NCI-H2196 (cell line): ENCODE data around the gene STX11.

Source experiments
- DNase-seq: peaks from one replicate; lab custom pipeline; 2025; ENCODE audit not compliant: unreplicated experiment; lab: John Stamatoyannopoulos, UW

Gene STX11

GRCh38 chr6:144141470-144141869, 8.8 kb upstream of the STX11 start:
- DNase-seq: no peak

GRCh38 chr6:144143106-144143505, 7.2 kb upstream of the STX11 start:
- DNase-seq: no peak

- DNase-seq: no peak
These were observed 6.4 kb upstream of the STX11 start for GRCh38 chr6:144143878-144144277.

- DNase-seq: no peak
These were observed 5.3 kb upstream of the STX11 start for GRCh38 chr6:144144996-144145395.

GRCh38 chr6:144145541-144145940, 4.8 kb upstream of the STX11 start:
- DNase-seq: no peak

GRCh38 chr6:144148886-144149285, 1.4 kb upstream of the STX11 start:
- no peak for DNase-seq

GRCh38 chr6:144149558-144149893, 791 bp upstream of the STX11 start:
- no peak for DNase-seq

GRCh38 chr6:144150710-144151657, 667 bp downstream of the STX11 start:
- DNase-seq: no peak

GRCh38 chr6:144152334-144152900, 2.1 kb downstream of the STX11 start:
- DNase-seq: no peak

- no peak for DNase-seq
These were observed 2.9 kb downstream of the STX11 start for GRCh38 chr6:144153260-144153659.

- DNase-seq: no peak
These were observed 3.7 kb downstream of the STX11 start for GRCh38 chr6:144153971-144154370.

GRCh38 chr6:144155529-144155928, 5.2 kb downstream of the STX11 start:
- no peak for DNase-seq

GRCh38 chr6:144156338-144156737, 6.0 kb downstream of the STX11 start:
- DNase-seq: no peak

- no peak for DNase-seq
These were observed 6.7 kb downstream of the STX11 start for GRCh38 chr6:144156991-144157390.

GRCh38 chr6:144158133-144158532, 7.8 kb downstream of the STX11 start:
- DNase-seq: no peak

GRCh38 chr6:144159223-144159622, 8.9 kb downstream of the STX11 start:
- DNase-seq: no peak

GRCh38 chr6:144159742-144160141, 9.4 kb downstream of the STX11 start:
- DNase-seq: no peak

- no peak for DNase-seq
These were observed 10.2 kb downstream of the STX11 start for GRCh38 chr6:144160431-144161005.

- no peak for DNase-seq
These were observed 11.7 kb downstream of the STX11 start for GRCh38 chr6:144161975-144162374.

GRCh38 chr6:144162977-144163376, 12.7 kb downstream of the STX11 start:
- no peak for DNase-seq

- no peak for DNase-seq
These were observed 15.5 kb downstream of the STX11 start for GRCh38 chr6:144165784-144166183.

- no peak for DNase-seq
These were observed 19.7 kb downstream of the STX11 start for GRCh38 chr6:144170044-144170443.
